GM19099 (cell line): ENCODE data around the gene SLC27A2.

ENCODE experiments used
- POLR2A ChIP-seq: IDR thresholded peaks from 3 replicates; pipeline ENCODE4 v1.6.1; 2011; ENCODE audit warnings: low read depth; ENCODE audit not compliant: insufficient read length; ENCODE audit errors: extremely low read depth

SLC27A2 gene

DNA sequence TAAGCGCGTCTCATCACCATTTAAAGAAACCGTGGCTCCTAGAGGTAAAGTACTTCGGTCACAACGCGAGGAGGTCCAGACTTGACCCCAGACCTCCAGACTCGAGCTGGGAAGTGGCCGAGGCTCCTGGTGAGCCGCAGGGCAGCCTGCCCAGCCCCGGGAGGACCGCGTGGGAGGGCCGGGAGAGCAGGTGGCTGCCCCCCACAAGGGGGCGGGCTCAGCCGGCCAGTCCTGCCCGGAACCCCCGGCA is at the start of gene SLC27A2:
TSS of gene SLC27A2 (plus strand) at position 228 of the 250 bp plus-strand sequence. CDS start 232 bp downstream, outside the sequence.
- no peak for TF ChIP-seq POLR2A

DNA sequence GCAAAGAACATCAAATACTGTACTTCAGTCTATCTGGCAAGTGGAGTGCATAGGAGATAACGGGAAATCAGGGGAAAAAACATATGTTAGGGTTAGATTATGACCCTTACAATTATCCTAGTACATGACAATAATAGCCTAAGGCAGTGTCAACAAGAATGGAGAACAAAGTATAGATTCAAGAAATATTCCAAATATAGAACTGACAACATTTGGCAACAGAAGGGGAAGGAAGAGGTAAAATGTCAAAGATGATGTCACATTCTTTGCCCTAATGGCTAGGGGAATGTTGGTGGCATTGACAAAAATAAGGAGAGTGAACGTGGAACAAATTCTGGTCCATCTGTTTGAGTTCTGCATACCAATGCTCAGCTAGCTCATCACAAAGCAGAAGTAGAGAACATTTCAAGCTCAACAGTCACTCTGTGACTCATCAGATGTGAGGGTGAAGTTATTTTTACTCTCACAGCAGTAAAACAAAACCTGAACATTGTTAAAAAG is 47.4 kb upstream of the SLC27A2 start:
- TF ChIP-seq POLR2A, result no peak

DNA sequence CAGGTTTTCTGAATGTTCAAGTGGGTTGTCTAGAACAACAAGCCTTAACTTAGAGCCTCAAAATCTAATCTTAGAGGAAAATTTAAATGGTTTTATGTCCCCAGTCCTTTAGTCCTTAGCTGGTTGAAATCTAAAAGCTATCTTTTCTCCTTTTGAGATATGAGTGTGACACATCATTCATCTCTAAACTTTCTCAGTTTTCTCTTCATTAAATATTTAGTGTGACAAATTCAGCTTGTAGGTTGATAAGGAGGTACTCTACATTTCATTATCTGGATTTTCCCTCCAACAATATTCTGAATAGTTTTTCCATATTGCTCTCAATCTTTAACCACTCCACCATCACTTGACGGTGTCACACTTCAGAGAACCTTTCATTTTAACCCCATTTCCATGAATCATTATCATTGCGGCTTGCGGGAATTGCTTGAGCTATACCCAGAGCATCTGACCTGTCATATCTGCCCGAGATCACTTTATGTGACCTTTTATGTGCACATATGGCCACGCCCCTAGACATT is 46.9 kb upstream of the SLC27A2 start:
- no peak for TF ChIP-seq POLR2A

GRCh38 chr15:50137330-50137761 is 44.6 kb upstream of the SLC27A2 start:
- TF ChIP-seq POLR2A, result no peak

DNA sequence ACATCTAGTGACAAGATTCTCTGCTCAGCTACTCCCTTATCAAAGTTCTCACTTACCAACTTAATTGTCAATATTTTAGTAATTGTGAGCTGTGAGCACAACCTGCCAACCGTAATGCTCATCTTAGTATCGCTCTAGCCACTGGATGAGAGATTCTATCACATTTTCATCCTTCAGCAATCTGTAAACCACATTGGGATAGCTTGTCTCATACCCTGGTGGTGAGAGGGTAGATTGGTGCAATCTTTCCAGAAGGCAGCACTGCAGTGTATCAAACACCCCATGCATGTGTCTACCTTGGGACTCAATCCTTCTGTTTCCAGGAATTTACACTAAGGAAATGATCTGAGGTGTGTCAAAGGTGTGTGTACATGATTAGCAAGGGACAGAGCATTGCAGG is 44.1 kb upstream of the SLC27A2 start:
- TF ChIP-seq POLR2A, result no peak

- TF ChIP-seq POLR2A, result no peak
Measured at GRCh38 chr15:50138391-50138790, 43.6 kb upstream of the SLC27A2 start.

GRCh38 chr15:50140098-50140497 is 41.9 kb upstream of the SLC27A2 start:
- TF ChIP-seq POLR2A, result no peak

DNA sequence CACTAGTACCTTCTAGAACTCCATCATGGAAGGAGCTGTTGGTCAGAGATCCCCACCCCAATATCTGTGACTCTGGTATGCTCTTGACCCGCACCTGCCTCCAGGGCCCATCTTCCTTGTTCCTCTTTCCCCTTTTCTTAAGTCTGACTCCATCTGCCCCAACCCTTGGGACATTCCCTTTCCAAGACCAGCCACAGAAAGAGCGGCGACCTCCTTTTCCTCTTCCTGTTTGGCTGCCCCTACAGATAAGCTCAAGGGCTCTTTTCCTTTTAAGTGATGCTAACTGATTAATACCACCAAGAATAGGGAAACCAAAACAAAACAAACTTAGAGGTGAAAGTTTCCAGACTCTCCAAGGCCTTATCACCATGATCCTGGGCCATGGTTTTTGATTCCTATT is 41.0 kb upstream of the SLC27A2 start:
- TF ChIP-seq POLR2A, result no peak

DNA sequence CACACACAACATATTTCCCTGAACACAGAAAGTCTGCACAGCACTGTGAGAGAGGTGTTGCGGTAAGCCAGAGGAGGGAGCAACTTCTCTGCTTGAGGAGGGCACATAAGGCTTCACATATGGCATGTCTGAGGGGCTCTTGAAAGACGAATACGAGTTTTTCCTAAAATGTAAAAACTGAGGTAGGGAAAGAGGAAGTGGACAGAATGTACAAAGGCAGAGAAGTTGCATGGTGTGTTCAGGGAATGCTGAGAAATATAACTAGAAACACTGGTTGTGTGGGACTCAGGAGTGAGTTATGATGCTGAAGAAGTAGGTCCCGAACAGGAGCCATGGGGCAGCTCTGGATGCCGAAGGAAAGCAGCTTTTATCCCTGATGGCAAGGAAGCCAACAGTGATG is 40.1 kb upstream of the SLC27A2 start:
- no peak for TF ChIP-seq POLR2A

GRCh38 chr15:50143255-50143860 is 38.6 kb upstream of the SLC27A2 start:
- TF ChIP-seq POLR2A, result no peak

DNA sequence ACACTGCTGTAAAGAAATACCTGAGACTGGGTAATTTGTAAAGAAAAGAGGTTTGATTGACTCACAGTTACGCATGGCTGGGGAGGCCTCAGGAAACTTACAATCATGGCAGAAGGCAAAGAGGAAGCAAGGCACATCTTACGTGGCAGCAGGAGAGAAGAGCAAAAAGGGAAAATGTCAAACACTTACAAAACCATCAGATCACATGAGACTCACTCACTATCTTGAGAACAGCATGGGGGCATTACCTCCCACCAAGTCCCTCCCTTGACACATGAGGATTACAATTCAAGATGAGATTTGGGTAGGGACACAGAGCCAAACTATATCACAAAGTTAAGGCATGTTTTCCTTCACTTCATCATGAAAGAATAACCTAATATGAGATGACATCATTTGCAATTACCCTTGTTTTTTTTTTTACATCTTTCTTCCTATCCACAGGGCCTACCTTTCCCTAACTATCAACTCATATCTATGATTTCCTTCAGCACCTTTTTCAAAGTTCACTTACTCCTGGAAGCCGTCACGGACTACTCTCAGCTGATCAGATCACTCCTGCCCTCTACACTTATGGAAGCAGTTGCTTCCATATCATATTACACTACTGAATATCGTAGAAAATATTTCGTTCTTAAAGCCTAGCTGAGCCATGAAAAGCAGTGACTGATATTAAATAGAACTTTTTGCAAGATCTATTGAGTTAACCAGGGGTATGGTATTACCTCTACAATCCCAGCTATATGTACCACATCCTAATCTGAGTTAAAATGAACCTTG is 37.5 kb upstream of the SLC27A2 start:
- no peak for TF ChIP-seq POLR2A

DNA sequence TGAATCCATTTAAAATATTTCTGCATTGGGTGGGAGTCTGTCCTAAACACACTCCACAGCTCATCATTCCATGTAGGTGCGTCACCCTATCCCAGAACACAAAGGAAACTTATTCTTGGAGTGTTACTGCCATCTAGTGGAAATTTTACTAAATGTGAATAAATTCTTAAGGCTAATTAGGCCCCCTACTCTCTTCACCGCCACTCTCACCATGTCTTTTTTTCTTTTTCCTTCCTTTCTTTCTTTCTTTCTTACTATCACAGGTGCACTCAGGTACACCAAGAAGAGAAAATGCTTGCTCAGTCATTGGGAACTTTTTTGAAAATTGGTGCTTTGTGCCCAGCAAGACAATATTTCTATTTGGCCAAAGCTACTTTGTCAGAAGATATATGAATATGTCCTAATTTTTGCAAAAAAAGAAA is 36.5 kb upstream of the SLC27A2 start:
- TF ChIP-seq POLR2A, result no peak

DNA sequence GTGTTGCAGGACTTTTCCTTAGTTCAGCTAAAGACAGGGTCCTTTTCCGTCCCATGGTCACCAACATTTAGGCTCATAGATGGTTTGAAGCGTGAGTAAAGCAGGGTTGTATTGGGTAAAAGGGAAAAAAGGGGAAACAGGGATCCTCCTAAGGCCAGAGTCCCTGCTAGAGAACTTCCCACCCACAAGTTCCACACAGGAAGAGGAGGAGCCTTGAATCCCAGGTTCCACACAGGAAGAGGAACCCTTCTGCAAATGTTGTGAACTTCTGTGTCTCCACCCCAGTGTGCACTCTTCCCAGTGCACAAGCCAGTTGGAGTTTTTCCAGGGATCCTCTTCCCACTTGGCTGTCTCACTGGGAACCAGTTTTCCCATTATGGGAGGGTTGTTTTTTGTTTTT is 35.4 kb upstream of the SLC27A2 start:
- TF ChIP-seq POLR2A, result no peak

GRCh38 chr15:50148362-50148963 is 33.5 kb upstream of the SLC27A2 start:
- no peak for TF ChIP-seq POLR2A

DNA sequence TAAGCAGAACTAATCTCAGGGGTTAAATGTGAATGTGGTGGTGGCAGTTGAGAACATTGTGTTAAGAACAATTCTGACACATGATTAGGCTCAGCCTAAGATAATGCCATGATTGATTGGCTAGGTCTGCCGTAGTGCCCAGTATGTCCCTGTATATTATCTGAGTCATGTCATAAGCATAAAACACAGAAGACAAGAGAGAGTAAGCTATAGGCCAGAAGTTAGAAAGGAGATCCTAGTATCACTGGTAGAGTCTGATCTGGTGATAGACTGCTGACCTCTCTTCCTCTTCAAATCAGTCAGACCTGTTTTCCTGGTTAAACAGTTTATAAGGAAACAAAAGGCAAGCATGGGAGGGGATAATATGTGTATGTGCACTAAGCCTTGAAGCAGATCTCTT is 32.9 kb upstream of the SLC27A2 start:
- no peak for TF ChIP-seq POLR2A

GRCh38 chr15:50150349-50150748 is 31.6 kb upstream of the SLC27A2 start:
- TF ChIP-seq POLR2A, result no peak
